ENCODE data around the gene ASCL1. TPM values are rescaled to one million over a fixed set of nuclear protein-coding genes. Genes with fewer than 3 reads are reported as not detected.
A peak's percentile ranks its signal among the peaks of the same experiment; 100 is the strongest.

The ASCL1 gene
- total and polyA plus RNA-seq, 10 of the 15 experiments (the other 5 are each of a cell fraction or from before 2014, with no cell fraction given) = 10.6 to 61.1 (median 20.5) TPM

- H3K36me3 ChIP-seq (ENCODE audit: control insufficient read depth in 2 of 2, insufficient read depth in 2 of 2, low read length in 1 of 2) = no peaks in the 10 kb centered on the region
- ATAC-seq (peak; percentile 17), FAIRE-seq (peak; percentile 23), DNase-seq (ENCODE audit: low read depth, low spot score) (no peak)
- CTCF ChIA-PET = interaction anchor here (0.7 to 3.0 kb wide), 11 partner anchors 9 to 537 kb away, joined by 3 to 16 read pairs (median 4); no protein-coding TSS in a partner anchor
- H3K27me3 ChIP-seq (replicated peaks in 1 of 2; ENCODE audit: control insufficient read depth in 2 of 2, insufficient read depth in 2 of 2, low read length in 1 of 2) = peaks cover 0 to 30% of the 10 kb centered on the region in 2 experiments; a peak in 2 of 4 replicates
- no peak overlapping the region for H2AFZ ChIP-seq (ENCODE audit: control insufficient read depth, low read depth, low read length)
- H3K4me3 ChIP-seq = peak overlapping the region; percentile 81
- WGBS (ENCODE audit: insufficient coverage, insufficient replicate concordance, low lambda C conversion rate, missing lambda C conversion rate) = 76% methylated on average over 14 of the region's 14 CpGs
- in situ Hi-C loops (cut with MboI) (no loop called here), intact Hi-C loops (cut with micrococcal nuclease; ENCODE audit: unreplicated experiment) (loop anchor here (2.0 to 5.0 kb wide), 3 partner anchors 155 to 483 kb away; no protein-coding TSS in a partner anchor)
- 0 out of 2 replicates have a peak, but pooled peaks have one; percentile 43 for TF ChIP-seq LARP7 (IDR thresholded peaks at IDR 0.05)
- 0 out of 2 replicates have a peak, but pooled peaks have one; percentile 43 for TF ChIP-seq YBX1 (IDR thresholded peaks at IDR 0.05)
- peak; percentile 80 for TF ChIP-seq MLLT1 (IDR thresholded peaks at IDR 0.05)
- 0 out of 2 replicates have a peak, but pooled peaks have one; percentile 30 for TF ChIP-seq ZNF687 (IDR thresholded peaks at IDR 0.05)
- 0 out of 2 replicates have a peak, but pooled peaks have one; percentile 24 for TF ChIP-seq SMARCA5 (IDR thresholded peaks at IDR 0.05)
- peak; percentile 72; the same call in 1 of the 2 replicates for TF ChIP-seq SPI1 (IDR thresholded peaks at IDR 0.05; ENCODE audit: borderline replicate concordance, insufficient read depth, low read depth, low read length)
- TF ChIP-seq MTA2 (IDR thresholded peaks at IDR 0.05; ENCODE audit: low read depth) = no peak
- 0 out of 2 replicates have a peak, but pooled peaks have one; percentile 53 for TF ChIP-seq NBN (IDR thresholded peaks at IDR 0.05)
- peak; percentile 42 for TF ChIP-seq E2F8 (IDR thresholded peaks at IDR 0.05; ENCODE audit: low read depth, partially characterized antibody)
- no peak for TF ChIP-seq NFXL1 (IDR thresholded peaks at IDR 0.05; ENCODE audit: borderline replicate concordance)
- no peaks in the 10 kb centered on the region for H4K20me1 ChIP-seq (ENCODE audit: control insufficient read depth, insufficient read depth)
- H3K9ac ChIP-seq (ENCODE audit: control insufficient read depth, insufficient read depth, low read length) = no peak overlapping the region
- RAD21 ChIA-PET (ENCODE audit: unreplicated experiment) = interaction anchor here (1.1 to 5.6 kb wide), 9 partner anchors 10 to 544 kb away, joined by 3 to 54 read pairs (median 4); no protein-coding TSS in a partner anchor
- POLR2A ChIA-PET = interaction anchor here (0.9 to 3.0 kb wide), 2 partner anchors 8 to 144 kb away, joined by 3 to 16 read pairs; no protein-coding TSS in a partner anchor
- peak overlapping the region; percentile 93; the same call in 1 of the 2 replicates for H3K4me2 ChIP-seq (ENCODE audit: control insufficient read depth, insufficient read depth)
- H3K79me2 ChIP-seq (ENCODE audit: control insufficient read depth, insufficient read depth, low read length) = no peaks in the 10 kb centered on the region
- H3K9me3 ChIP-seq (replicated peaks; ENCODE audit: control insufficient read depth, insufficient read depth, low read length) = peaks cover 8% of the 10 kb centered on the region
- SMC1A ChIA-PET (ENCODE audit: uncharacterized antibody, unreplicated experiment) = interaction anchor here (0.5 to 5.9 kb wide), 13 partner anchors 10 to 589 kb away, joined by 3 to 39 read pairs (median 3); no protein-coding TSS in a partner anchor
- H3K27ac ChIP-seq (ENCODE audit: control insufficient read depth, insufficient read depth) = no peak overlapping the region
- BruUV-seq (replicated peaks) = TSS peak; percentile 88
- peaks cover 8% of the 10 kb centered on the region for H3K4me1 ChIP-seq (ENCODE audit: control insufficient read depth, insufficient read depth, low read length)
These were observed 1.9 kb downstream of the ASCL1 start for GRCh38 chr12:102959391-102959790.
